Cerebellar nuclear complex (tissue), 1 donor: Measurements from ENCODE around the gene MNX1.

Experiments used
- DNase-seq, 2 experiments: peaks; one replicate each; lab custom pipeline; 2025; lab: John Stamatoyannopoulos, UW

MNX1 gene

DNA sequence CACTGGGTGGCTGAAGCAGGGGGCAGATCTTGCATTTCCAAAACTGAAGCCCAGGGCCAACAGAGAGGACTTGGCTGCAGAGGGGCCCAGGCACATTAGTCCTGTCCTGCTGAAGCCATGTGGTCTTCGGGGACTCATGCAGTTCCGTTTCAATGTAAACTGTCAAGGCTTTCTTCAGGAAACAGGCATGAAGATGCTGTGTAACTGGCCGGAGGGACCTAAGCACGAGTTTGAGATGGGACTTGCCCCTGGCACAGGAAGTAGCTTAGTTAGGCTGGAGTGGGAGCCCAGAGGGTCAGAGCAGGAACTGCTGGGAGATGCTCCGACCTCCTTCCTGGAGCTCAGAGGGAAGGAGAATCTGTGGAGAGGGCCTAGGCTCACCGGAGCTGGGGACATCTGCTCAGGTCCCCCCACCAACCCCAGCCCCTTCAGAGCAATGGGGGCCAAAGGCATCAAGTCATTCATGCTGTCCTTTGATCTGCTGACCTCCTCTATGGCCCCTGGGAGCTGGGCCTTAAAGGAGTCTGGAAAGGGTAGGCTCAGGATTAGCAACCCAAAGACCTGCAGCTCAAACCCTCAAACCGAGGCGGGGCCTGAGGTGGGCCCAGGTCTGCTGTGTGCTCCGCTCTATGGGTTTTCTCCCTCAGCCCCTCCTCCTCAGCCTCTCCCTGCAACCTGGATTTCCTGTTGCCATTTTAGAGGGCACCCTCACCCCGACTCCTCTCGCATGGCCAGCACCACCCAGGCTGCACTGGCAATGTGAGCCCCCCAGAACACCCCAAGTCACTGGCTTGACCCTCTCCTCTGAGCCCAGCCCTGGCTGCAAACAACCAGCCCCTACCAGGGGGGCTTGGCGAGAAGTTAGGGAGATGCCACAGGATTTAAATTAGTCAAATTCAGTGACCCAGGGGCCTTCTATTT lies 4.4 kb upstream of the MNX1 start:
- DNase-seq: no peak

DNA sequence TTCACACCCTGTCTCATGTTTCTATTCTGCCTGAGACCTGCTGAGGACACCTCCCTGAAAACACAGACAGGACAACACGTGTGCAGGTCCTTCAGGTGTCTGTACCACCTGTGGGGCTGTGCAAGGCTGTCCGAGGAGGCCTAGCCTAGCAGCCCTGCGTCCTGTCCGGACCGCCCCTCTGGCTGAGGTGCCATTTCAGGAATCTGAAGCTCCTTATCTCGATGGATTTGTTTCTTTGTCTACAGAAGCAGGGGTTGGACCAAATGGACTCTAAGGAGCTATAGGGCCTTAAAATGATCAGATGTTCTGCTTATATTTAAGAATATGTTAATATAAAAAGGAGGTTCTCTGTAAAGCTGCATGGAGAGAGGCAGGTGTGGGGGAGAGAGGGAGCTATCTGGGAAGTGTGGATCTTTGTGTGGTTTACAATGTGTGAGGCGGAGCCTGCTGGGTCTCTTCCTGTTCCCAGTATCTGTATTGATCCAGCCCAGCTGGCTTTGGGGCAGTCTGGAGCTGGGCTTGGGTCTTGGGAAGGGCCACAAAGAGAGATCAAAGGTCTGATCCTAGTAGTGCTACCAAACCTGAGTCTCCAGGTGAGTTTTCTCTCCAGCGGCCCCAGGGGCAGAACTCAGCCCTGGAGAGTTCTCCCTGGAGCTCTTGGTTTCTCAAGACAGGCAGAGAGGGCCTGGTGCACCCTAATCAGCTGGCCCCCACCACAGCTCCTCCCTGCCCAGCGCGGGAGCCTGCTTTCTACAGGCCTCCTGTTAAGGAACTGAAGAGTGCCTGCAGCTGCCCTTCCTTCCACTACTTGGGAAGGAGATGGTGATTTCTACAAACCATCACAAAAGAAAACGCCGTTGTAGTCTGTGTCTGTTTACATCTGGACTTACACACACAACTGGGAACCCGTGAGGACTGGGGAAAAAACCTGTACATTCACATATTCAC lies 3.4 kb upstream of the MNX1 start:
- no peak for DNase-seq

DNA sequence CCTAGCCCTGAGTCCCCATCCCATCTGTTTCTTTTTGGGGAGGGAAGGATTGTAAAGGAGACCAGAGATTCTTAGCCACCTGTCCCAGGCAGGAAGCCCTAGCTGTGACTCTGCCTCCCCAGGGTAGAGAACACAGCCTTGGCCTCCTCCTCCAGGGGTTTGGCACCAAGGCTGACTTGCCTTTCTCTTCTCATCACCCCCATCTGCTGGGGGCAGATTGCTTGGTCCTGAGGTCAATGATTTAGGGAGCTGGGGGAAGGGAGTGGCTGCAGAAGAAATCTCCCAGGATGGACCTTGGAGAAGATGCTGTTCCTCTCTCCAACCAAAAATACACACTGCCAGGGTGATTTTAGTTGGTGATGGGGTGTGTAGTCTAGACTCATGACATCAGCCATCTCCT lies 2.6 kb upstream of the MNX1 start:
- DNase-seq: no peak

DNA sequence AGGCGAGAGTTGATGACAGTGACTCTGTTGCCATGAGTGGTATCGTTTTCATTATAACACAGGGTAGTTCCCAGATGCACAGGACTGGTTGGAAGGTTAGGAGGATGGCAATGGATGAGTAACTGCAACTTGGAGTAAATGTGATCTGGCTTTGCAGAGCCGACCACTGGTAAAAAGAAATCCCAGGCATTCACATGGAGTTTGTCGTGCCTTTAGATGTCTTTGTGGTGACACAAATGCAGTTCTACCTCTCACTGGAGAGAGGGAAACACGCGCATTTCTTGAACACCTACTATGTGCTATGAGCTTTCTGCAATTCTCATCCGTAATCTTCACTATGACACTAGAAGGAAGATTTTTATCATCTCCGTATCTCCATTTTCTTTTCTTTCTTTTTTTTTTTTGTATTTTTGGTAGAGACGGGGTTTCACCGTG lies 1.7 kb upstream of the MNX1 start:
- DNase-seq: no peak

DNA sequence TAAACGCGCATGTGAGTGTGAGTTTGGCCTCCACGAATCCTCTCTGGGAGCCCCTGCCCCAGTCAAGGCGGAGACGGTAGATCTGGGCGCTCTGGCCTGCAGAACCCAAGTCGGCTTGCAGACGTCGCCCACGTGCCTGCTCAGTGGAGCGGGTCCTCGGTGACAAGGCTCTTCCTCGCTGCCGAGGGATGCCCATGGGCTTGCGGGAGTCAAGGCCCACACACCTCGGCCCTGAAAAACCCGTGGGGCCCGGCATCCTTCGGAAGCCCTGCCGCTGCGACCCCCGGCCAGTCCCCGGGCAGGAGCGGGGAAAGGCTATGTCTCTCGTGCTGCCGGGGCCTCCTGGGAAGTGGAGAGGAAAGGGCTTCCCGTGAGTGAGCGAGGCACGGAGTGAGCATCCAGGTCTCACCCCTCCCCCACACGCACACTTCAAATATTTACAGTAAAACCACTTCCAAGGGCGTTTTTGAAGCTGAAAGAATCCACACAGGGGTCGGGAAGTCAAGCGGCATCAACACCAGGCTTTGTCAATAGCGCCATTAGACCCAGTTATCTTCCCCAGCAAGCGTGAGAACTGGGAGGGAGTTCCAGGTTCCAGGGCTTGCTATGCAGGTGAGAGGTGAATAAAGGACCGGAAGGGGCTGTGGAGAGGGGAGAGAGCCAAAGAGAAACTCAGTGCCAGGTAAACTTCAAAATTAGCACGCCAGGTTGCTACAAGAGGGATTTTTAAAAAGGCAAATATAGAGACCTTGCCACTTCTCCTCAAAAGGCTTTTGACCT lies 1.1 kb upstream of the MNX1 start:
- DNase-seq: no peak

DNA sequence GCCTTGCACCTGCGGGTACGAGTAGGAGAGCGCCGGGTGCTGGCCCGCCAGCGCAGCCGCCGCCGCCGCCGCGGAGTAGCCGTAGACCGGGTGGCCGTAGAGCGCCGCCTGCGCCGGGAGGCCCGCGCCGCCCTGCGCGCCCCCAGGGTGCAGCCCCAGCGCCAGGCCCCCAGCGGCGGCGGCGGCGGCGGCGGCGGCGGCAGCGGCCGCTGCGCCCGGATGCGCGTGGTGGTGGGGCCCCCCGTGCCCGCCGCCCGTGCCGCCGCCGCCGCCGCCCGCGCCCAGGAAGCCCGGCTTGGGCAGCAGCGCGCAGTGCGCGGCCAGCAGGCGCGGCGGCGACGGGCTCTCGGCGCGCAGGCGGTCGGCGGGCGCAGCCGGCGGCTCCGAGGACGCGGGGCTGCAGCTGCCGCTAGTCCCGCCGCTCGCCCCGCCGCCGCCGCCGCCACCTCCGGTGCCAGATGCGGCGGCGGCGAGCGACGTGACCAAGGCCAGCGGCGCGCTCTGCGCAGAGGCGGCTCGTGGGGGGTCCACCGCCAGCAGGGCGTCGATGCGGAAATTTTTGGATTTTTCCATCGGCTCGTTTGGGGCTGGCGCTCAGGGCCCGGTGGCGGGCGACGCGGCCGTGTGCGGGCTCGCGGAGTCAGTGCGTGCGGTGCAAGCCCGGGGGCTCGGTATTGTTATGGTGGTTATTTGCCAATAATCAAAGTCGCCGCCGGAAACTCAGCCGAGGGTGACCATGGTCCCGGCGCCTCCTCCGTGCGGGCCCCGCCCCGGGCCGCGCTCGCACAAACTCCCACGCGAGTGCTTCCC lies 480 bp downstream of the MNX1 start:
- DNase-seq: no peak

DNA sequence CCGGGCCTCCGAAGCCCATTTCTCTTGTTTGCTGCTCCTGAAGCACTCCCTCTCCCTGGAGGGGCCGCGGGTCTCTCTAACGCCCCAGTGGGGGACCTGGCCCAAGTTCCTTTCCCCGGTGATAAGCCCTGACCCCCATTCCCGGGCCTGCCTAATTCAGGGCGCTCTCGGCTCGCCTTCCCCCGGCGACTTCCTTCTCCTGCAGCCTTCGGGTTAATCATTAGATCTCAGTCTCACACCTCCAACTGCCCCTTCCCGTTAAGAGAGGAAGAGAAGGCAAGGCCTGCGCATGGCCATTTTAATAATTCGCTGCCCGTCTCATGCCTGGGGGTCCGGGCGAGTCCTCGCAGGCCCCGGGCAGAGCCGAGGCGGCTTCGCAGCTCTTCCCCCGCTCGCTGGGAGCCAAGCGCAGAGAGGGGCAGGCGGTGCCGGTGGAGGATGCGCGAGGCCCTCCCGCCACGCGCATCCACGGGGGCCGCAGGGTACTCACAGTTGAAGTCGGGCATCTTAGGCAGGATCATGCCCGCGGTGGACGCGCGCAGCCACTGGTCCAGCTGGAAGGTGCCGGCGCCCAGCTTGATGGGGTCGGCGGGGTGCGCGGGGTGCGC lies 1.2 kb downstream of the MNX1 start:
- no peak for DNase-seq

DNA sequence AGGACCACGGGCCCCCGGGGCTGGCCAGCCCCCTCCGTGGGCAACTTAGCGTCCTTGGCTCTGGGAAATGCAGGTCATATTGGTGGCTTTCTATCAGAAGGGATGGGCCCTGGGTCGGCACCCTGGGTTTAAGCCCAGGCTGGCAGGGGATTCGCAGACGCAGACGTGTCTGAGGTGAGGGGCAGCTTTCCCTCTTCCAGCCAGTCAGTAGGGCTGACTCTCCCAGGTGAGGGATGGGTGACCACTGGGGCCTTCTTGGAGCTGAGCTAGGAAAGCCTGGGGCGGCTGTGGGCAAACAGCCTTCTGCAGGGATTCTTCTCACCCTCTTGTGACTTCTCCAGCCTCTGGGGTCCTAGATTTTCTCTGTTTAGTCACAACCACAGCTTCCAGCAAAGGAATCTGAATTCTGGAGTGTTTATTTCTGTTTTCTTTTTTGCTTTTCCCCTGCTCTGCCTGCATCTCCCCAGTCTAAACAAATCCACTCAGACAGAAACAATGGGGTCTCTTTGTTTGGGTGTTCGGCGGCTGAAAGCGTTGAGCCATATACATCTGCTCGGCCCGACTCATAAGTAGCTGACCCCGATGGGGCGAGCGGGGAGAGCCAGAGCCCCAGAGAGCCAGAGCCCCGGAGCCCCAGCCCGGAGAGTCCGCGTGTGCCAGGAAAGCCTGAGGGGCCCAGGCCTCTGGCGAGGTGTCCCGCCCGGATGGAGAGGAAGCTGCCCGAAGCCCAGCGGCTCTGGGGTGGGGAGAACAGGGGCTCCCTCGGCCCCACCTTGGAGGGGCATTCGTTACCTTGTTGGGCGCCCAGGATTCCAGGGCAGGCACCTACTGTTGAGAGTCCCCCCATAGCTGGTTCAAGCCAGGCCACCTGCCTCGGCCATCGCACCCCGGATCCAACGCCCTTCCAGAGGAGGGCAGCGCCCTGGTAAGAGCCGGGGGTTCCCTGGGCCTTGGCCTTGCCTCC lies 2.0 kb downstream of the MNX1 start:
- DNase-seq: no peak

DNA sequence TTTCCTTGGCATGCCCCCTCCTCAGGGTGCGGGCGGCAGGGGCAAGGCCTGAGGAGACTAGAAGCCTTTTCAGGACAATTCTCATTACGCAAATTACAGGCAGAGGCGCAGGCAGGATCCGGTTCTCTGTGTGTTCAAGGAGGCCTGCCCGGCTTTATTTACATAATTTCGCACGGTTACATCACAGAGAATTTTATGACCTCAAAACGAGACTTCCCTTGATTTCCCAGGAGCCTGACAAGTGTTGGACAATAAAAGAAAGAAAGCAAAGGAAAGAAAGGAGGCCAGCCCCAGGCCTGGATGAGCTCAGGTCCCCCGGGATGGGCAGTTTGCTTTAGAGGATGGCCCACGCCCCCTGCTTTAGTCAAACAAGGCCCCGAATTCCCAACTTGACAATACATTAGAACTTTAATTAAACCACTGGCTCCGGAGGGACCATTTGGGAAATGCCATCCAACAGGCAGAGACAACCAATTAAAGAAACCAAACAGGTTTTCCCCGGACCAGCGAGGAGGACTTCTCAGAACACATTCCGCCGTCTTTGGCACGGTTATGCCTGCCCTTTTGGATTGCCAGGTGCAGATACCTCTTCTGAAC lies 2.9 kb downstream of the MNX1 start:
- DNase-seq: no peak

DNA sequence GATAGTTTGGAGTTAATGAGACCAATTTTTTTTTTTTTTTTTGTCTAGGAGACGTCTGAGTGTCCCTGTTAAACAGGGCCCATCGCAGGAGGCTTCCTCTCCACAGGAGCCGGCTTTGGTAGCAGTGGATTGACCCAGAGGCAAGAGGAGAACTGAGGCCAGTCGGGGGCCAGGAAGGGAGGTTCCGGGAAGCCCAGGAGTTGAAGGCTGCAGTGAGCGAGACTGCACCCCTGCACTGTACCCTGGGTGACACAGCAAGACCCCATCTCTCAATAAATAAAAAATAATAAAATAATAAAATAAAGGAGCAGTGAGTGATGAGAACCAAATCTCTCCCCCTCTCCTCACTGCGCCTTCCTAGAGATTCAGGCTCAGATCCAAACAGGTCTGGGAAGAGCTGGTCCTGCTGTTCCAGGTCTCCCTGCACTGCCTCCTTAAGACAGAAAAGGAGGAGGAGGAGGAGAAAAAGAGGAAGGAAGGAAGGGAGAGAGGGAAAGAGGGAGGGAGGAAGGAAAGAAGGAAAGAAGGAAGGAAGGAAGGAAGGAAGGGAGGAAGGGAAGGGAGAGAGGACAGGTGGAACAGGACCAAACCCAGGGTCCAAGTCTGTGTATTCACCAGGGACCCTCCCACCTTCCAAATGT lies 3.5 kb downstream of the MNX1 start:
- no peak for DNase-seq

DNA sequence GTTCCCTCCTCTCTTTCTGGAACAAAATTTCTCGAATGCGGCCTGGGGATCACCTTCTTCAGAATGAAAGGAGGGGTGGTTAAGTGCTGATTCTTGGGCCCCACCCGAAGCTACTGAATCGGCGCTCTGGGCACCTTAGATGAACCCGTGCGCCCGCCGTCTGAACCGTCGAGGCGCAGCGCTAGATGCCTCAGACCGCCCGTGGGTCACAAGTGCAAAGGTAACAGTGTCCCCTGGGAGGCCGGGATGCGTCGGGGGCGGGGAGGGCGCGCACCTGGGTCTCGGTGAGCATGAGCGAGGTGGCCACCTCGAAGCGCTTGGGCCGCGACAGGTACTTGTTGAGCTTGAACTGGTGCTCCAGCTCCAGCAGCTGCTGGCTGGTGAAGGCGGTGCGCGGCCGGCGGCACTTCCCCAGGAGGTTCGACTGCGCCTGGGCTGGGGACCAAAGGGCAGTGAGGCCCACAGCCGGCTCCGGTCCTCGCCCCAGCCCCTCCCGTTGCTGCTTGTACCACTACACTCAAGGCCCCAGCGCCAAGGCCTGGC lies 4.2 kb downstream of the MNX1 start:
- DNase-seq: no peak

DNA sequence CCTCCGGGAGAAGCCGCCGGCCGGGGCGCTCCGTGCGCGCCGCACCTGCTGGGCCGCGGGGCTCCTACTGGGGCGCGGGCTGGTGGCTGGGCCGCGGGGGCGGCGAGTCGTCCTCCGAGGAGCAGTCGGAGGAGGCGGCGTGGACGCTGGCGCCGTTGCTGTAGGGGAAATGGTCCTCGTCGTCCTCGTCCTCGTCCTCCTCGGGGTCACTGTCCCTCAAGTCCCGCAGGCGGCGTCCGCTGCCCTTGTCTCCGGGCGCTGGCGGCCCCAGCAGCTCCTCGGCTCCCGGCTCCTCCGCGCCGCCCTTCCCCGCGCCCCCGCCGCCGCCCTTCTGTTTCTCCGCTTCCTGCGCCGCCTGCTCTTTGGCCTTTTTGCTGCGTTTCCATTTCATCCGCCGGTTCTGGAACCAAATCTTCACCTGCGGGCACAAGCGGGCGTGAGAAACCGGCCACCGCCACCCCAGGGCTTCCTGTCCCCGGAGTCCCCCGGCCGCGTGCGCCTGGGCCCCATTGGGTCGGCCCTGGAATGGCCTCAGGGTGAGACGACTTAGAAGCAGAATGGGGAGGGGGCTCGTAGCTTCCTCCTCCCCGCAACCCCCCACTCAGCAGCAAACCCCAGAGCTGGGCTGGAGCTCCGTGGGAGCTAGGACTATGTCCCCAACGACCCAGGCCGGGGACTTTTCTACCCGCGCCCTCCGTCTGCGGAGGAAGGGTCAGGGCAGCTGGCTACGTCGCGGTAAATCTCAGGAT lies 4.8 kb downstream of the MNX1 start:
- no peak for DNase-seq

DNA sequence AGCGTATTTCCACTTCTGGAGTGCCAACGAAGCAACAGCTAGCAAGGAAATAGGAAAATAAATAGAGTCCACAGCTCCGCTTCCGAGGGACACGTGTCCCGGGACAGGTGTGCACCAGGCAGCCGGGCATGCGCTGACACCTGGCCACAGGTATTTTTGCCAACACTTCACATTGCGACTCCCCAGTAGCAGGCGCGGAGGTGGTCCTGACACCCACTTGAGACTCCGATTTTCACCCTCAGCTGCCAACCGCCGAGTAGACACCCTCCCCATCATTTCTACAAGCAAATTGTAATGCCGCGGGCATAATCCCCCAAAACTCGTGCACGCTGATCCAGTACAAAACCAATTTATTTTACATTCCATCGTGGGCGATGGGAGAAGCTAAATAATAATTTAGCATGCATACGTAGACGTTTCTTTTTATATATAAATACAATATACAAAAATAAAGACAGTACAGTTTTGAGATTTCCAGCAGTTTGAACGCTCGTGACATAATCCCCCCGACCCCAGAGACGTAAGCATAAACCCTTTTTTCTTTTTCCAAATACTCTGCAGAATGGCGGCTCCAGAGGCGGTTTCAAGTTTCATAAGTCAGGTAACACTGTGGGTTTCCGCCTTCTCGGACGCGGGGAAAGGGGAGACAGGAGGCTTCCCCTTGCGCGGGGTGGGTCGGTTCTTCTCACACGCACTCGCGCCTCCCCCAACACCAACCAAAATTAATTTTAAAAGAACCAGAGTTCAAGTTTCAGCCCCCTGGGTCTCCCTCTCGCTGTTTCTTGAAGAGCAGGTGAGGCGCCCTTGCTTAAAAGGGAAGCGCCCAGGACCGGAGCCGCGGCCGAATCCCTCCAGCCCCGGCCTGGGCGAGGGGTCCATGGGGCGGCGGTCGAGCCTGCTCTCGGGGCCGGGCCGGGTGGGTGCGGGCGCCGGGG lies 5.7 kb downstream of the MNX1 start:
- DNase-seq: no peak

DNA sequence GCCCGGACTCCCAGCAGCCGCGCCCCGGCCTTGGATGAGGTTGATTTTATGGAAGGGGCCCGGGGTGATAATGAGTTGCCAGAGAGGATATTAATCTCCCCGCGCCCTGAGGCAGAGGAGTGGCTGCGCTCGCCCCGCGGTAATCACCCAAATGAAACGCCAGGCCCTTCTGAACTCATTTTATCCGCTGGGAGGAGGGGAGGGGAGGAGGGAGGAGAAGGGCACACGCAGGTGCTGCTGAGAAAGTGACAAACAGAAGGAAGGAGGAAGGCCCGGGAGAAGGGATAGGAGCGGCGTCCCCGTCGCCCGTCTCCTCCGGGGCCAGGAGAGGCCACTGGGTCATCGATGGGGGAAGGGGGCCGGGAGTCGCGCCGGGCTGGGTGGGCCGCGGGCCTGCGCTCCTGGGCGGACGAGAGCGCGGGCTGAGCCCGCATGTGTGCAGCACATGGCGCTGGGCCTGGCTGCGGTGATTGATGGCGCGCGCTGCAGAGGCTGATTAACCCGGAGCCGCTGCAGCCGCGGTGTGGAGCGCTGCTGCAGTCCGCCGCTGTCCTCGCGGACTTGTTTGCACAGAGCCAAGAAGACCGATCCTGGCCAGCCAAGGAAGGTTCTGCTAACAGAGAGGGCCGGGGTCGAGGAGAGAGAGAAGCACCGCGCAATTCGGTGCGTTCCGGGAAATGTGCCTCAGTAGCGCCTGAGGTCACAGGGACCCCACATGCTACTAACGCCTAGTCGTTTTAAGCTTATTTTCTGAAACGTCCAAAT lies 6.5 kb downstream of the MNX1 start:
- no peak for DNase-seq

DNA sequence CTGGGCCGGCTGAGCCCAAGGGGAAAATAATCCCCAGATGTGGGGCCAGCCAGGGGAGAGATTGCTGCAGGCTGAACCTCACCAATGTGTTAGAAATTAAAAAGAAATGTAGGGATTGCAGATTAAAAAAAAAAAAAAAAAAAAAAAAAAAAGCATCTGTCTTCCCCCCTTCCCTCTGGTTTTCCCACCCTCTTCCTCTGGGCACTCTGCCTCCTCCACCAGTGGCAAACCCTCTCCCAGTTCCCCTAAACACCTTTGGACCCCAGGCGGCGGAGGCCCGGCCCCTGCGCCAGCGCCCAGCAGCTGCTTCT lies 7.1 kb downstream of the MNX1 start:
- DNase-seq: no peak
